CD4-positive, alpha-beta memory T cell (primary cell): ENCODE data around the gene DNAJB12. TPM values are rescaled to one million over a fixed set of nuclear protein-coding genes. Genes with fewer than 3 reads are reported as not detected.

Source experiments
- CTCF ChIA-PET: fragments of 350-600 bp; sonication (Branson Sonifier 250); formaldehyde crosslinking; loops from one replicate; lab custom pipeline; 2021; ENCODE audit warnings: inconsistent platforms; ENCODE audit not compliant: partially characterized antibody; lab: Charles Lee
- POLR2A ChIA-PET: fragments of 350-600 bp; sonication (Branson Sonifier 250); formaldehyde crosslinking; loops from one replicate; lab custom pipeline; 2021; ENCODE audit not compliant: partially characterized antibody; lab: Charles Lee
- DNase-seq, 5 donors: peaks; one replicate each; pipeline versions ENCODE4 v3.0.0 to v3.0.0-alpha.2; 2020 to 2022; ENCODE audit warnings: mixed read lengths in 1 of 5
- H3K27ac ChIP-seq: one replicate; pipeline ENCODE4 v1.7.0; 2013; ENCODE audit warnings: low read depth, low read length
- H3K27me3 ChIP-seq: 2 replicates; pipeline ENCODE4 v1.7.0; 2013; ENCODE audit warnings: mild to moderate bottlenecking, low read length, moderate library complexity; ENCODE audit not compliant: insufficient read depth
- H3K36me3 ChIP-seq: 2 replicates; pipeline ENCODE4 v1.7.0; 2013; ENCODE audit warnings: mild to moderate bottlenecking, low read length, moderate library complexity; ENCODE audit not compliant: insufficient read depth
- H3K4me1 ChIP-seq: 2 replicates; pipeline ENCODE4 v1.7.0; 2013; ENCODE audit warnings: mild to moderate bottlenecking, low read length, moderate library complexity; ENCODE audit not compliant: insufficient read depth
- H3K4me3 ChIP-seq, 2 donors: one replicate each; pipeline ENCODE4 v1.7.0; 2013; ENCODE audit warnings: low read length in 2 of 2, mild to moderate bottlenecking in 1 of 2
- H3K9me3 ChIP-seq, 2 donors: one replicate each; pipeline ENCODE4 v1.7.0; 2013; ENCODE audit warnings: low read length in 2 of 2, control low read depth in 1 of 2; ENCODE audit not compliant: control insufficient read depth in 1 of 2
- H3K27ac Mint-ChIP-seq, 7 donors: one replicate each; pipeline ENCODE4 v1.8.0; 2020 to 2021; ENCODE audit warnings: mixed read lengths in 7 of 7, mild to moderate bottlenecking in 6 of 7, inconsistent platforms in 3 of 7, moderate library complexity in 3 of 7
- H3K27me3 Mint-ChIP-seq, 2 donors: one replicate each; pipeline ENCODE4 v1.8.0; 2020 to 2021; ENCODE audit warnings: mixed read lengths in 2 of 2
- H3K36me3 Mint-ChIP-seq, 2 donors: one replicate each; pipeline ENCODE4 v1.8.0; 2020 to 2021; ENCODE audit warnings: mixed read lengths in 2 of 2, inconsistent platforms in 1 of 2, mild to moderate bottlenecking in 1 of 2
- H3K4me1 Mint-ChIP-seq, 4 donors: one replicate each; pipeline ENCODE4 v1.8.0; 2020 to 2021; ENCODE audit warnings: mixed read lengths in 4 of 4, mild to moderate bottlenecking in 1 of 4
- H3K4me3 Mint-ChIP-seq, 8 donors: one replicate each; pipeline ENCODE4 v1.8.0; 2020 to 2021; ENCODE audit warnings: mixed read lengths in 8 of 8, mild to moderate bottlenecking in 7 of 8, moderate library complexity in 6 of 8, inconsistent platforms in 3 of 8
- H3K9me3 Mint-ChIP-seq, 8 donors: one replicate each; pipeline ENCODE4 v1.8.0; 2020 to 2021; ENCODE audit warnings: mixed read lengths in 8 of 8, mild to moderate bottlenecking in 5 of 8, inconsistent platforms in 3 of 8, moderate library complexity in 1 of 8
- intact Hi-C: fragments of 100-400 bp; cut with micrococcal nuclease; formaldehyde crosslinking; loops from one replicate; pipeline ENCODE4 v1.15.1; 2023
- polyA plus RNA-seq, 2 donors: library from polyadenylated mRNA; unstranded; fragments of 300-500 nt; fragmentation: Illumina TruSeq; gene quantifications; one replicate each; pipeline ENCODE4 v1.2.3, GENCODE V29; 2021
- total RNA-seq, 2 experiments: library from RNA; stranded (reverse); gene quantifications; one replicate each; pipeline ENCODE4 v1.2.3, GENCODE V29; 2021

DNAJB12 gene
- total and polyA plus RNA-seq, 4 experiments from 2014 or later, result 13.4 to 26.7 (median 26.2) TPM

DNA sequence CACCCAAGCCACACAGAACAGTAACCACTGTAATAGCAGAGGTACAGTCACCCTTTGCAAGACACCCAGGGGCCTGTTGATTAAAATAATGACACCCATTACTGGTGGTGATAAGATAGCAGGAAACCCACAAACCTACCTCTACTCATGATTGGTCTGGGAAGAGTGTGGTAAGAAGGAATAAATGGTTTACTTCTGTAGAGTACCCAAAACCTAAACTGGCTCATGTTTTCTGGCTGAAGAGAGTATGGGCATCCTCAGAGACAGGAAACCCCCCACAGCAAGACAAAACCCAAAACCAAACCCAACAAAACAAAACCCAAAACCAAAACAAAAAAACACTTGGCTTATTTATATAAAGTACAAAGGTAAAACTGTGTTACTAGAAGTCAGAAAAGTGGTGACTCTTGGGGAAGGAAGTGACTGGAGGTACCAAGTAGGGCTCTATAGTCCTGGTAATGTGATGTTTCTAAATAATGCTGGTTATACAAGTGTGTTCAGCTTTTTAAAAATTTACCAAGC is 15.5 kb upstream of the DNAJB12 start:
- Mint-ChIP-seq H3K27me3 (no peaks in the 10 kb centered on the region), H3K27ac (peak overlapping the region; percentile 87 to 93 (median 89)), H3K9me3 (no peaks in the 10 kb centered on the region), H3K4me1 (peaks cover 7 to 38% (median 27%) of the 10 kb centered on the region in 4 donors), H3K36me3 (peaks cover 0 to 17% of the 10 kb centered on the region in 2 donors), H3K4me3 (peak overlapping the region in 7 of 8 donors; percentile 55 to 81 (median 64))
- intact Hi-C loops, result loop anchor here (1.0 kb wide), 1 partner anchor 16 kb away; the partner anchor contains the start of gene DNAJB12
- ChIA-PET POLR2A (interaction anchor here (1.3 kb wide), 1 partner anchor 464 kb away, joined by 3 read pairs; no protein-coding TSS in a partner anchor), CTCF (no interaction called here)
- H3K36me3 ChIP-seq, result no peaks in the 10 kb centered on the region
- H3K4me1 ChIP-seq, result peaks cover 35% of the 10 kb centered on the region
- no peaks in the 10 kb centered on the region for H3K27me3 ChIP-seq
- H3K9me3 ChIP-seq, result no peaks in the 10 kb centered on the region
- H3K27ac ChIP-seq, result peak overlapping the region; percentile 30
- no peak overlapping the region for H3K4me3 ChIP-seq
- peak; percentile 73 to 82 (median 77) for DNase-seq

DNA sequence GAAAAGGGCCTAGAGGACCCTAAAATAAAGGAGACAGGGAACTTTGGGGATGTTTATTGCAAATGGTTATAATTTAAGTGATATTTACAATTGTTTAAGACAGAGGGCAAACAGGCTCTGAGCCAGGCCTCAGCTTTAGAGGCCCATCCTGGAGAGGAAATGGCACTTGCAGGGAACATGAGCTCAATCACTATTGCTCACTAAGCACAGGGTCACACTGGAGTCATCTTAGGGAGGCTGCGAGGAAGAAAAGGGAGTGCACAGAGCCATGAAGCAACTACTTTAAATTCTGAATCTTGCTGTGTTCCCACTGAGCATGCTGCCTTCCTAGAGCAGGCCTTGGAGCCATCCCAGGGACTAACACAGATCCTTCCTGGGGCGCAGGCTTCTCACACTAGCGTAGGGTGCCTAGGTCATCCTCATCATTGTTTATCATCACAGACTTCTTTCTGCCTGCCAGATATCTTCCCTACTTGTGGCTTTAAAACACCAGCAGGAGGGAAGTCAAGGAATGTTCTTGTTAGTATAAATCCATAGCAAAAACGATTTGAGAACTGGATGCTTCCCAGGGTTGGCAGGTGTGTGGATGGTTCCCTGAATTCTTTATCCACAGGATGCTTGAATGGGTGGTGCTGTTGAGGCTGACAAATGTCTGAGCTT is 12.7 kb upstream of the DNAJB12 start:
- Histone ChIP-seq H3K4me1 (peaks cover 50% of the 10 kb centered on the region), H3K9me3 (no peaks in the 10 kb centered on the region), H3K4me3 (no peak overlapping the region), H3K27ac (no peak overlapping the region), H3K27me3 (no peaks in the 10 kb centered on the region), H3K36me3 (no peaks in the 10 kb centered on the region)
- ChIA-PET CTCF (interaction anchor here (1.0 to 4.3 kb wide), 2 partner anchors 13 to 466 kb away, joined by 3 to 110 read pairs; partner anchors contain the start of gene DNAJB12), POLR2A (no interaction called here)
- no peaks in the 10 kb centered on the region for H3K9me3 Mint-ChIP-seq
- H3K27ac Mint-ChIP-seq, result peak overlapping the region in 6 of 7 donors; percentile 5 to 79 (median 52)
- H3K4me3 Mint-ChIP-seq, result no peak overlapping the region
- intact Hi-C loops, result loop anchor here (10.0 kb wide), 1 partner anchor 1127 kb away; the partner anchor contains the start of gene PPP3CB
- no peaks in the 10 kb centered on the region for H3K27me3 Mint-ChIP-seq
- H3K36me3 Mint-ChIP-seq, result peaks cover 0 to 10% of the 10 kb centered on the region in 2 donors
- DNase-seq, result no peak
- peaks cover 15 to 53% (median 37%) of the 10 kb centered on the region in 4 donors for H3K4me1 Mint-ChIP-seq

DNA sequence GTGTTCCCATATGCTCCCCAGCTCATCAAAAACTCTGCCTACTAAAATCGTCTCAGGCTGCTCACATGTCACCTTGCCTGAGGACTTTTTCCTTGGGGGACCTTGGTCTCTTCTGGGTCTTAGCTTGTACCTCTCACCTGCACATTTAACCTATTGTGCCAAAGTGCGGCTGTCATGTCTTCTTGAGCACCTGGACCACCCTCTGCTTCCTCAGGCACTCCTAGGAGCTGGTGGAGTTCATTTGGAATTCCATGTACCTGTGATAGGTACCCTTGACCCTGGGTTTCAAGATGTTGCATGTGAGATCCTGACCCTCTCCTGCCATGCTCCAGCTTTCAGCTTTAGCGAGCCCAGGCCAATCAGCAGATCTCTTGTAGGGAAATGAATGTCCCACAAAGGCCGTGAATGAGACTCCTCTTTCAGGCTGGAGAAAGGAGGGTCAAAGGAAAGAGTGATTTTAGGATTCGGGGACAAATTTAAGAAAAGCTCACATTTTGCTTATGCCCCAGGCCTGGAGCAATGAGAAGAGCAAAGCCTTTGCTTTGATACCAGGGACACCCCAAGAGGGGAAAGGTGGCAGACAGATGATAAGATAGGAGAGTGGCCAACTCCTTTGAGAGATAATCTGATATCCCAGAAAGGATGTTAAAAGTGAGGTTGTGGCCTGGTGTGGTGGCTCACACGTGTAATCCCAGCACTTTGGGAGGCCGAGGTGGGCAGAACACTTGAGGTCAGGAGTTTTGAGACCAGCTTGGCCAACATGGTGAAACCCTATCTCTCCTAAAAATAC is 10.6 kb upstream of the DNAJB12 start:
- Mint-ChIP-seq H3K9me3 (no peaks in the 10 kb centered on the region), H3K4me3 (peak overlapping the region in 2 of 8 donors; percentile 34 to 69), H3K27ac (peak overlapping the region; percentile 67 to 92 (median 87)), H3K27me3 (no peaks in the 10 kb centered on the region), H3K36me3 (peaks cover 0 to 7% of the 10 kb centered on the region in 2 donors), H3K4me1 (peaks cover 12 to 48% (median 32%) of the 10 kb centered on the region in 4 donors)
- peaks cover 31% of the 10 kb centered on the region for H3K4me1 ChIP-seq
- no peak for DNase-seq
- H3K36me3 ChIP-seq, result no peaks in the 10 kb centered on the region
- intact Hi-C loops, result loop anchor here (2.0 to 10.0 kb wide), 2 partner anchors 328 to 1130 kb away; partner anchors contain the start of genes MCU and PPP3CB
- H3K9me3 ChIP-seq, result no peaks in the 10 kb centered on the region
- POLR2A ChIA-PET, result interaction anchor here (1.2 to 2.4 kb wide), 6 partner anchors 8 to 730 kb away, joined by 3 to 14 read pairs (median 6); partner anchors contain the start of genes DNAJB12 and MICU1
- H3K4me3 ChIP-seq, result no peak overlapping the region
- CTCF ChIA-PET, result interaction anchor here (0.7 to 4.3 kb wide), 26 partner anchors 9 to 795 kb away, joined by 3 to 110 read pairs (median 5); partner anchors contain the start of gene DNAJB12
- H3K27ac ChIP-seq, result no peak overlapping the region
- no peaks in the 10 kb centered on the region for H3K27me3 ChIP-seq

DNA sequence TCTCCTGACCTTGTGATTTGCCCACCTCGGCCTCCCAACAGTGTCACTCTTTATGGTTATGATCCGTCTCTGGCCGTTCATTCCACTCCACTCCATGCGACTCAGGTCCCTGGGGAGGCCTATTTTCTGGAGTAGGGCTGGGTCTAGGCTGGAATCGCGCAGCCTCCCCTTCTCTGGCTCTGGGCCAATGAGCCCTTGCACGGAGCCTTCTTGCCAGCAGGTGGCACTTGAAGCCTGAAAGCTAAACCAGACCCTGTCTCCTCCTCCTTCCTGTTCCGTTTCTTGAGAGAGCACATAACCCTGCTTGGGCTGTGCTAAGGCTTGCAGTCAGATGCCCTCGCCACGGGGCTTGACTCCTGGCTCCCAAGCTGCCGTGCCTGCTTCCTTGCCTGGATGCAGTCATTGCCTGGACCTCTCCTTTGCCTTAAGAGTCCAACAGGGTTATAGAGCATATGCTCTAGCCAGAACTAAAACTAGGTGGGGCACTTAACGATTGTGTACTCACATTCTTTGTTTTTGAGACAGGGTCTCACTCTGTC is 9.6 kb upstream of the DNAJB12 start:
- Mint-ChIP-seq H3K9me3 (no peaks in the 10 kb centered on the region), H3K4me3 (peak overlapping the region in 6 of 8 donors; percentile 5 to 64 (median 44)), H3K27ac (peak overlapping the region; percentile 56 to 92 (median 87)), H3K27me3 (no peaks in the 10 kb centered on the region), H3K4me1 (peaks cover 8 to 40% (median 24%) of the 10 kb centered on the region in 4 donors), H3K36me3 (peaks cover 0 to 6% of the 10 kb centered on the region in 2 donors)
- ChIA-PET POLR2A (interaction anchor here (1.0 to 2.4 kb wide), 8 partner anchors 9 to 731 kb away, joined by 3 to 14 read pairs (median 6); partner anchors contain the start of genes DNAJB12 and MICU1), CTCF (interaction anchor here (0.7 to 4.3 kb wide), 25 partner anchors 10 to 796 kb away, joined by 3 to 110 read pairs (median 5); partner anchors contain the start of gene DNAJB12)
- Histone ChIP-seq H3K27ac (peak overlapping the region; percentile 43), H3K4me3 (peak overlapping the region in 1 of 2 donors; percentile 31), H3K36me3 (no peaks in the 10 kb centered on the region), H3K4me1 (peaks cover 22% of the 10 kb centered on the region), H3K27me3 (no peaks in the 10 kb centered on the region), H3K9me3 (no peaks in the 10 kb centered on the region)
- DNase-seq, result peak; percentile 85 to 87 (median 86)
- intact Hi-C loops, result loop anchor here (1.0 to 10.0 kb wide), 6 partner anchors 262 to 1130 kb away; partner anchors contain the start of genes MCU, MICU1 and PPP3CB

DNA sequence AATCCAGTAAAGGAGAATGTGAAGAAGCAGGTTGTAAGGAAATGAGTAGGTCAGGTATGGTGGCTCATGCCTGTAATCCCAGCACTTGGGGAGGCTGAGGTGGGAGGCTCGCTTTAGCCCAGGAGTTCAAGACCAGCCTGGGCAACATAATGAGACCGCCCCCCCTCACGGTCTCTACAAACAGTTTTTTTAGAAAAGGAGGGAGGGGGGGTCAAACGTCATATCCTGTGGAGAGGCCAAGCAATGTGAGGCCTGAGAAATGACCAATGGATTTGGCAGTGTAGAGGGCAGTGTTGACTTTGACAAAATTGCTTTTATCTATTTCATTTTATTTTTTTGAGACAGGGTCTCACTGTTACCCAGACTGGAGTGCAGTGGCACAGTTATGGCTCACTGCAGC is 2.3 kb upstream of the DNAJB12 start:
- H3K36me3 Mint-ChIP-seq, result peaks cover 4 to 13% of the 10 kb centered on the region in 2 donors
- Histone ChIP-seq H3K4me1 (peaks cover 24% of the 10 kb centered on the region), H3K27ac (no peak overlapping the region), H3K27me3 (no peaks in the 10 kb centered on the region), H3K9me3 (no peaks in the 10 kb centered on the region), H3K36me3 (peaks cover 4% of the 10 kb centered on the region), H3K4me3 (no peak overlapping the region)
- ChIA-PET POLR2A (no interaction called here), CTCF (interaction anchor here (1.0 kb wide), 1 partner anchor 13 kb away, joined by 3 read pairs; no protein-coding TSS in a partner anchor)
- no peak overlapping the region for H3K4me3 Mint-ChIP-seq
- H3K27me3 Mint-ChIP-seq, result no peaks in the 10 kb centered on the region
- peaks cover 16 to 34% (median 27%) of the 10 kb centered on the region in 4 donors for H3K4me1 Mint-ChIP-seq
- H3K9me3 Mint-ChIP-seq, result no peaks in the 10 kb centered on the region
- H3K27ac Mint-ChIP-seq, result no peak overlapping the region
- no peak for DNase-seq
- intact Hi-C loops, result loop anchor here (10.0 kb wide), 1 partner anchor 898 kb away; the partner anchor contains the start of gene MRPS16

DNA sequence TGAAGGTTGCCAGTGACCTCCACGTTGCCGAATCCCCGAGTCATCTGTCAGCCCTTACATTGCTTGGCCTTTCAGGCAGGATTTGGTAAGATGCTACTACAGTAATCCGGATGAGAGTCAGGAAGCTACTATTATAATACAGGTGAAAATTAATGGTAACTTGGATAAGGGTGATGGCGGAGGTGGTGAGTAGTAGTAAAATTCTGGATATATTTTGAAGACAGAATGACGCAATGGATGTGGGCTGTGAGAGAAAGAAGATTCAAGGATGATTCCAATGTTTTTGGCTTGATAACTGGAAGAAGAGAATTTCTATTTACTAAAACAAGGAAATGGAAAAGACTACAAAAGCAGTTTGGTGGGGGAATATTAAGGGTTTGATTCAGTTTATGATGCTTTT is 1.4 kb upstream of the DNAJB12 start:
- Mint-ChIP-seq H3K36me3 (peaks cover 12 to 22% of the 10 kb centered on the region in 2 donors), H3K27me3 (no peaks in the 10 kb centered on the region), H3K4me3 (peak overlapping the region in 6 of 8 donors; percentile 10 to 76 (median 56)), H3K9me3 (no peaks in the 10 kb centered on the region), H3K4me1 (peaks cover 24 to 42% (median 35%) of the 10 kb centered on the region in 4 donors), H3K27ac (peak overlapping the region in 3 of 7 donors; percentile 10 to 72 (median 69))
- no peaks in the 10 kb centered on the region for H3K9me3 ChIP-seq
- CTCF ChIA-PET, result interaction anchor here (1.0 to 1.2 kb wide), 2 partner anchors 12 to 16 kb away, joined by 3 read pairs; no protein-coding TSS in a partner anchor
- POLR2A ChIA-PET, result interaction anchor here (0.7 kb wide), 1 partner anchor 1037 kb away, joined by 4 read pairs; no protein-coding TSS in a partner anchor
- peaks cover 4% of the 10 kb centered on the region for H3K36me3 ChIP-seq
- no peaks in the 10 kb centered on the region for H3K27me3 ChIP-seq
- H3K27ac ChIP-seq, result no peak overlapping the region
- peaks cover 32% of the 10 kb centered on the region for H3K4me1 ChIP-seq
- no peak overlapping the region for H3K4me3 ChIP-seq
- intact Hi-C loops, result loop anchor here (10.0 kb wide), 1 partner anchor 899 kb away; the partner anchor contains the start of gene MRPS16
- no peak for DNase-seq
